HG02588 (cell line): Measurements from ENCODE around the gene RBM19.

ENCODE experiments used
- ATAC-seq: cut with Tn5 transposase; IDR thresholded peaks from one replicate; pipeline ENCODE4 v1.9.1; 2021; ENCODE audit warnings: mild to moderate bottlenecking, moderate library complexity; ENCODE audit not compliant: unreplicated experiment

RBM19 gene

DNA sequence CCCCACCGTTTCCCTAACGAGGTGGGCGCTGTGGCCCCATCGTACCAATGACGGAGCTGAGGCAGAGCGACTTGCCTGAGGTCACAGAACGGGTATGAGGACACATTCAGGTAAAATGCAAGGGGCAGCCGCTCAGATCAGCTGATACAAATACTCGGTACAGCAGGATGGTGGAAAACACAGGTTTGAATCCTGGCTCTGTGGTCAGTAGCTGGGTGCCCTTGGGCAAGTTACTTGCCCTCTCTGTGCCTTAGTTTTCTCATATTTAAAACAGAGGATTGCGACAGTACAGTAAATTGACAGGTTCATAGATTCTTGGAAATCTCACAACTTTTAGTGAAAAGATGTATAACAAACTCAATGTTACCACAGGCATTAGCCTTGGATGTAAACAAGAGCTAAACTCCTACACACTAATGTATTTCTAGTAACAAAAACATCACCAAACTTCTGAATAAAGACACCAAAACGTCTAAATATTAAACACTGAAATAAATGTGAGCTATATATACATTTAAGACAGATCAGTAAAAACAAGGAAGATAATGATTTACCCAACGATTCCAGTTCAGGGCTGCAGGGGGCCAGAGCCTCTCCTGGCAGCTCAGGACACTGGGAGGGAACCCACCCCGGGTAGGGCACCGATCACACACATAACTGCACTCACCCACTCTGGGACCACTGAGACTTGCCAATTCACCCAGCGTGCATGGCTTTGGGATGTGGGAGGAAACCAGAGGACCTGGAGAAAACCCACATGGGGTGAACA, 128.4 kb downstream of the RBM19 start:
- ATAC-seq: no peak

DNA sequence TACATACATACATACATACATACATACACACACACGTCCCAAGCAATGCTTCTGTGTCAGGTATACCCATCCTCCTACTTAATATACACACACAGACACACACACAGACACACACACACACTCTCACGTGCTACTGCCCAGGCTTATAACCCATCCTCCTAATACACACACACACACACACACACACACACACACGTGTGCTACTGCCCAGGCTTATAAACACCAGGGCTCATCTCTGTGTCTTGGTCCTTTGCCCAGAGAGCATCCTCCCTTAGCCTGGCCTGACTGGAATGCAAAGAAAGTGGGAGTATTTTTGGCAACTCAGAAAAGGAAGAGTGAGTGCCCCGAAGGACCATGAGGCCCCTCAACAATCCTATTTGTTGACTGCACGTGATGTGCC, 129.0 kb downstream of the RBM19 start:
- ATAC-seq: no peak

- no peak for ATAC-seq
Measured at GRCh38 chr12:113835896-113836295, 130.2 kb downstream of the RBM19 start.

DNA sequence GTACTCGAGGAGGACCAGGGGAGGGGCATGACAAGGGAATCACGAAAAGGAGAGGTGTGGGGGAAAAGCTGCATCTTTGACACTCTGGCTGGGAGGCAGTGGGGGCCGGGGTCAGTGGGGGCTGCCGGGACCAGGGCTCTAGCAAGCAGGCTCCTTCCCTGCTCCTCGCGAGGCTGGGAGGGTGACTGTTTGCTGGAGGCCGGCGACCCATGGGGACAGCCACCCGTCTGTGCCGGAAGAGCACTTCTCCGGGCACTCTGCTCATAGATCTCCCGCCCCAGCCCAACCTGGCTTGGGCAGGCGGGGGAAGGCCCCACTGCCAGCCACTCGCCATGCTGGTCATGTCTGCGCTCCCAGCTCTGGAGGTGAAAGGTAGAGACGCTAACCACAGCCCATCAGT, 130.7 kb downstream of the RBM19 start:
- no peak for ATAC-seq

DNA sequence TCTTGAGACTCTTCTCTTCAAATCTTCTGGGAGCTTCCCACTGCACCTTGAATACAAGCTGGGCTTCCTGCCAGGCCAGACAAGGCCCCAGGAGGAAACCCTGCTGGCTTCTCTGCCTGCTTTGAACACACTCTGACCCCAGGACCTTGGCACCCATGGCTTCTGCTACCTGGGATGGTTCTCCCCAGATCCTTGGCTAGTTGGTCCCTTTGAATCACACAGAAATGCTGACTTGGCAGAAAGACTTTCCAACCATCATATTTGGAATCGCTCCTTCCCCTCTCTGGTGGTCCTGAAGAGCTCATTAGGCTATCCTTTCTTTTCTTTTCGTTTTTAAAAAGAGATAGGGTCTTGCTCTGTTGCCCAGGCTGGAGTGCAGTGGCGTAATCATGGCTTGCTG, 132.7 kb downstream of the RBM19 start:
- no peak for ATAC-seq

DNA sequence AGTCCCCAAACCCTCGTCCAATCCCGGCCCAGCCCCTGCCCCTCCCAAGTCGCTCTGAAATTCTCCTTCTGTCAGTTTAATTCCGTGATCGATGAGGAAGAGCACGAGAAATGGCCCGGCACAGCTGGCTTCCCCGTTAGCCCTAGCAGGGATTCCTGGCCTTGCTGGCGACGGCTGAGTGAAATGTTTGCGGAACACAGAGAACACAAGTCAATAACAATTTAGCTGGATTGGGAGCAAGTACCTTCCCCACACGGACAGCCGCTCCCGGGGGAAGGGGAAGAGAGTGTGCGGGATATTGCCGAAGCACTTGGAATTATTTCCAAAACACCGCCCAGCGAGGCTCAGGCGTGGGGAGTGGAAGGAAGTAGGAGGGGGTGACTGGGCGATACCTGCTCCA, 134.6 kb downstream of the RBM19 start:
- ATAC-seq: no peak

DNA sequence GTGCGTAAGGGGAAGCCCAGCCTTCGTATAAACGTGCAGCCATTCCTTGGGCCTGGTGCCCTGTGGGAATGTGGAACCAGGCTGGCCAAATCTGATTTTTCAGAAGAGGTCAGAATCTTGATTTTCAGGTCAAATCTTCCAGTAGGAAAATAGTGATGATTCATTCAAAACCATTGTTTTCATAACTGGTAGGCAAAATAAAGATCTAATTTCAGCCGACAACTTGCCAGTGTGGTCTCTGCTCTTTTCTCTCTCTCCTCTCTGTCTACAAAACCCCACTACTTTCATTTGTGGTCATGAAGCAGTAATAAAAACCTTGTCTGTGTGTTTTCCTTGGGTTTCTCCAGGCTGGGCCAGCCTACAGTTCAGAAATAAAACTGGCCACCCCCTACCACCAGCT, 135.1 kb downstream of the RBM19 start:
- no peak for ATAC-seq

- ATAC-seq: no peak
Measured at GRCh38 chr12:113829212-113829611, 136.9 kb downstream of the RBM19 start.

DNA sequence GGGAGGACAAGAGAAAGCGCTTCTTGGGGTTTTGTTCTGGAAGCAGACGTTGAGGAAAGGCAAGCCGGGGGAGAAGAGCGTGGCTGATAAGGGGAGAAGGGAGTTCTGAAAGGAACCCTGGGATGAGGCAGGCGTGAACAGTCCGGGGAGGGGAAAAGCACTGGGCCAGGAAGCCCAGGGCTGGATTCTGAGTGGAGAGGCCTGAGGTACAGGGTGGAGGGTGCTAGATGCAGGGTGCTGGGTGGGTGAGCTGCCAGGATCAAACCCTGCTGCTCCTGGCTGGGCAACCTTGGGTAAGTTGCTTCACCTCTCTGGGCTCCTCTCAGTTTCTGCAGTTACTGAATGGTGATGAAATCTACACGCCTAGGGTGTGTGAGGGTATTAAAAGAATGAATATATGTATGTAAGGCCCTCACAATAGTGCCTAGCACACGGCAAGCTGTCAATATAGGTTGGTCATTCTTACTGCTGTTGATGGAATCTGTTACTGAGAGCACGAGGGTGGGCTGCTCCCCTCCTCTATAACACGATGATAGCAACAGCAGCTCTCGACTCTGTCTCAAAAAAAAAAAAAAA, 138.5 kb downstream of the RBM19 start:
- no peak for ATAC-seq

- no peak for ATAC-seq
Measured at GRCh38 chr12:113826805-113827538, 139.2 kb downstream of the RBM19 start.

- no peak for ATAC-seq
Measured at GRCh38 chr12:113825705-113826104, 140.4 kb downstream of the RBM19 start.

- ATAC-seq: no peak
Measured at GRCh38 chr12:113823816-113824215, 142.3 kb downstream of the RBM19 start.

- no peak for ATAC-seq
Measured at GRCh38 chr12:113823016-113823415, 143.1 kb downstream of the RBM19 start.

GRCh38 chr12:113820842-113821241, 145.3 kb downstream of the RBM19 start:
- no peak for ATAC-seq

DNA sequence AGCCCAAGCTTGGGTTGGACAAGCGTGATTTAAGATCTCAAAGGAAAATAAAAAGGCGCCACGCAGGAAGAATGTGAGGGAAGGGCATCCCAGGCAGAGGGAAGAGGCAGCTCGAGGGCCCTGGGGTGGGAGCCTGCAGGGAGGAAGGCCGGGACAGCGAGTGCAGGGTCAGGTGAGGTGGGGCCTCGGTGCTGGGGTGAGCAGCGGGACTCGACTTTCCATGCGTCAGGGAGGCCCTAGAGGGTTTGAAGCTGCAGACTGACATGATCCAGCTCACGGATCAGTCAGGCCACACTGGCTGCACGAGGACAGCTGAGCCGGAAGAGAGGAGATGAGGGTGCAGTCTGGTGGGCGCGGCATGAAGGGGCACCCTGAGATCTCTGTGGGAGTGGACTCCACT, 145.8 kb downstream of the RBM19 start:
- no peak for ATAC-seq

- no peak for ATAC-seq
Measured at GRCh38 chr12:113819495-113819894, 146.6 kb downstream of the RBM19 start.

GRCh38 chr12:113818833-113819232, 147.3 kb downstream of the RBM19 start:
- ATAC-seq: no peak

DNA sequence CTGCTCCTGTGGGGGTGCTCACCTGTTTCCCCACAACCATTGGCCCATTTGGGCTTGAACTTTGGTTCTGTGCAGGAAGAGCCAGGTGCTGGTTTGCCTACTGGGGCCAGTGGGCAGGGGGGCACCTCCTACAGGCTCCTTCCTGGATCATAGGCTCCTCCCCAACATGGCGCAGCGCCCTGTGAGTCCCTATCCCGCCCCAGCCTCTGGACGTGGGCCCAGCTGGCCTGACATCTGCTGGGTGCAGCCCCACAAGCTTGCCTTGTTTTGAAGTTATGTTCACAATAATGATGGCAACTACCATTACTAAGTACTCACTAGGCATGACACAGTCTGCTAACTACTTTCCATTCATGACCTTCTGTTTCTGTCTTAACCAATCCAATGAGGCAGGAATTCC, 147.8 kb downstream of the RBM19 start:
- no peak for ATAC-seq

DNA sequence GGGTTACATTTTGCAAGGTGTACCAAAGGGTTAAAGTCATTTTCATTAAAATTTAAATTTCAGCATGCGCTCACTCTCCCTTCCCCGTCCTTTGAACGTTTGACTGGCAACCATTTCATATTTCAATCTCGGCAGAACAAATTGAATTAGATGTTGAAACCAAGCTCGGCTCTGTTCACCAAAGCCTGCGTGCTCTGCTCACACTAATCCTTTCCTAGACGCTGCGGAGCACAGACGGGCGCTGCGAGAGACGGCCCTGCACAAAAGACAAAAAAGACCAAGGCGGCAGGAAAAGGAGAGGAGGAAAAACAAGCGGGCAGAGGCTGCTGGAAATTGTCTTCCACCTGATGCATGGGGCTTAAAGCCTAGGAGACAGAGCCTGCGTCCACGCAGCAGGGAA, 149.3 kb downstream of the RBM19 start:
- no peak for ATAC-seq

DNA sequence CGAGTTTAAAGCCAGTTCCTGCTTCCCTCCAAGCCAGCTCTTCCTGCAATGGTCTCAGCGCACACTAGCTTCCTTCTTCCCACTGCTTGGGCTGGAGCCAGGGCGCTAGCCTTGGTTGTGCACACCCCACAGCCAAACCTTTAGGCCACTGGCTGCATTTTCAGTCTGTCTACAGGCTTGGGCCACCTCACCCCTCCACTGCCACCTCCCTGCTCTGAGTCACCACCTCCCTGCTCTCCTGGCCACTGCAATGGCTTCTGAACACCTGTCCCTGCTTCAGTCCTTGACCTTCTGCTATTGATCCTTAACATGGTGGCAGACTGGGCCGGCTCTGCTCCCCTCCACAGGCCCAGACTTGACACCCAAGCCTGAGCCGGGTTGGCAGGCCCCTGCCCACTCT, 151.1 kb downstream of the RBM19 start:
- no peak for ATAC-seq

GRCh38 chr12:113813229-113813541, 152.9 kb downstream of the RBM19 start:
- ATAC-seq: no peak
